ENCODE measurements around the gene ZBTB47.

GRCh38 chr3:42706721-42707619 lies 53.5 kb downstream of the ZBTB47 start:
- TF ChIP-seq CTCF (optimal IDR thresholded peaks at IDR 0.05 in 1 of 3, IDR thresholded peaks at IDR 0.05 in 1 of 3, conservative IDR thresholded peaks at IDR 0.05 in 1 of 3; ENCODE audit: extremely low read depth in 1 of 3, insufficient read depth in 2 of 3, low read length in 3 of 3) (no peak), EZH2 (IDR thresholded peaks at IDR 0.05; ENCODE audit: low read length) (no peak)
